WTC11 (cell line): ENCODE results near the gene RXFP2. TPM values are rescaled to one million over a fixed set of nuclear protein-coding genes. Genes with fewer than 3 reads are reported as not detected.

Experiments used
- ATAC-seq: fragments of 200-7000 bp; cut with Tn5 transposase; 2 replicates; pipeline ENCODE4 v1.10.0; 2021; ENCODE audit warnings: mild to moderate bottlenecking, moderate library complexity
- CTCF ChIA-PET: fragments of 300-600 bp; sonication (Branson Sonifier 250); formaldehyde crosslinking; loops from one replicate; lab custom pipeline; 2021; ENCODE audit warnings: antibody characterized with exemption; lab: Charles Lee
- POLR2A ChIA-PET: fragments of 350-600 bp; sonication (Branson Sonifier 250); formaldehyde crosslinking; loops from one replicate; lab custom pipeline; 2021; ENCODE audit warnings: antibody characterized with exemption; lab: Charles Lee
- DNase-seq: peaks from one replicate; pipeline ENCODE4 v3.0.0; 2021; ENCODE audit warnings: low spot score
- H3K27ac Mint-ChIP-seq: 2 replicates; pipeline ENCODE4 v1.8.0; 2021; ENCODE audit warnings: mixed read lengths
- H3K27me3 Mint-ChIP-seq: 2 replicates; pipeline ENCODE4 v1.8.0; 2021; ENCODE audit warnings: low read depth, mild to moderate bottlenecking, moderate library complexity, mixed read lengths
- H3K36me3 Mint-ChIP-seq: 2 replicates; pipeline ENCODE4 v1.8.0; 2021; ENCODE audit warnings: mixed read lengths
- H3K4me1 Mint-ChIP-seq: 2 replicates; pipeline ENCODE4 v1.8.0; 2022; ENCODE audit warnings: mixed read lengths
- H3K4me3 Mint-ChIP-seq: 2 replicates; pipeline ENCODE4 v1.8.0; 2021; ENCODE audit warnings: mild to moderate bottlenecking, moderate library complexity, mixed read lengths
- H3K9me3 Mint-ChIP-seq: 2 replicates; pipeline ENCODE4 v1.8.0; 2021; ENCODE audit warnings: mixed read lengths
- ARID4B ChIP-seq: sonication (generic); formaldehyde crosslinking; IDR thresholded peaks from 2 replicates; pipeline ENCODE4 v1.8.0; 2023; ENCODE audit warnings: missing genetic modification reagents, mild to moderate bottlenecking, borderline replicate concordance
- CREB1 ChIP-seq: sonication (generic); formaldehyde crosslinking; IDR thresholded peaks from 2 replicates; pipeline ENCODE4 v1.8.0; 2023; ENCODE audit warnings: mild to moderate bottlenecking, missing genetic modification reagents
- E2F4 ChIP-seq: sonication (generic); formaldehyde crosslinking; IDR thresholded peaks from 2 replicates; pipeline ENCODE4 v1.8.1; 2022; ENCODE audit warnings: low read depth, mild to moderate bottlenecking, moderate library complexity, missing genetic modification reagents, borderline replicate concordance
- FOXK1 ChIP-seq: sonication (generic); formaldehyde crosslinking; IDR thresholded peaks from 2 replicates; pipeline ENCODE4 v1.8.0; 2022; ENCODE audit warnings: mild to moderate bottlenecking, moderate library complexity, missing genetic modification reagents
- GRHL2 ChIP-seq: fragments of 250-450 bp; sonication (Bioruptor Pico); IDR thresholded peaks from 2 replicates; pipeline ENCODE4 v1.8.0; 2022; ENCODE audit warnings: mild to moderate bottlenecking, moderate library complexity; ENCODE audit not compliant: insufficient replicate concordance, severe bottlenecking
- JAZF1 ChIP-seq: fragments of 250-450 bp; sonication (Bioruptor Pico); IDR thresholded peaks from 2 replicates; pipeline ENCODE4 v1.9.0; 2021; ENCODE audit warnings: moderate library complexity, mild to moderate bottlenecking, inconsistent platforms
- NR1H2 ChIP-seq: sonication (generic); formaldehyde crosslinking; IDR thresholded peaks from 2 replicates; pipeline ENCODE4 v1.9.0; 2021; ENCODE audit warnings: mild to moderate bottlenecking, moderate library complexity, missing genetic modification reagents
- NR2C2 ChIP-seq: sonication (generic); formaldehyde crosslinking; IDR thresholded peaks from 2 replicates; pipeline ENCODE4 v1.8.0; 2022; ENCODE audit warnings: mild to moderate bottlenecking, missing genetic modification reagents
- NR3C1 ChIP-seq: sonication (generic); formaldehyde crosslinking; conservative IDR thresholded peaks from 2 replicates; pipeline ENCODE4 v1.8.1; 2023; ENCODE audit warnings: low read depth, mild to moderate bottlenecking, missing genetic modification reagents
- OVOL2 ChIP-seq: fragments of 250-450 bp; sonication (Bioruptor Pico); IDR thresholded peaks from 2 replicates; pipeline ENCODE4 v1.9.0; 2021; ENCODE audit warnings: mild to moderate bottlenecking, borderline replicate concordance
- PREB ChIP-seq: sonication (generic); formaldehyde crosslinking; IDR thresholded peaks from 2 replicates; pipeline ENCODE4 v1.8.1; 2022; ENCODE audit warnings: mild to moderate bottlenecking, missing genetic modification reagents, moderate library complexity, borderline replicate concordance
- TEAD1 ChIP-seq: sonication (generic); formaldehyde crosslinking; IDR thresholded peaks from 2 replicates; pipeline ENCODE4 v1.8.0; 2022; ENCODE audit warnings: mild to moderate bottlenecking, missing genetic modification reagents
- USF1 ChIP-seq: sonication (generic); formaldehyde crosslinking; IDR thresholded peaks from 2 replicates; pipeline ENCODE4 v1.8.0; 2022; ENCODE audit warnings: mild to moderate bottlenecking, missing genetic modification reagents
- ZBTB43 ChIP-seq: sonication (generic); formaldehyde crosslinking; IDR thresholded peaks from 2 replicates; pipeline ENCODE4 v1.8.1; 2023; ENCODE audit warnings: mild to moderate bottlenecking, missing genetic modification reagents
- ZMAT4 ChIP-seq: fragments of 250-450 bp; sonication (Bioruptor Pico); IDR thresholded peaks from 2 replicates; pipeline ENCODE4 v1.9.0; 2021; ENCODE audit warnings: mild to moderate bottlenecking
- ZNF138 ChIP-seq: sonication (generic); formaldehyde crosslinking; conservative IDR thresholded peaks from 2 replicates; pipeline ENCODE4 v1.8.1; 2022; ENCODE audit warnings: mild to moderate bottlenecking, moderate library complexity, missing genetic modification reagents
- ZNF425 ChIP-seq: fragments of 250-450 bp; sonication (Bioruptor Pico); conservative IDR thresholded peaks from 2 replicates; pipeline ENCODE4 v1.9.0; 2021; ENCODE audit warnings: mild to moderate bottlenecking
- ZNF532 ChIP-seq: fragments of 250-450 bp; sonication (Bioruptor Pico); IDR thresholded peaks from 2 replicates; pipeline ENCODE4 v1.9.0; 2021; ENCODE audit warnings: mild to moderate bottlenecking, borderline replicate concordance
- total RNA-seq: library from RNA; stranded (reverse); gene quantifications from 3 replicates; pipeline ENCODE4 v1.2.3, GENCODE V29; 2021

Gene RXFP2
- total RNA-seq, 1 experiment from 2014 or later: not detected

GRCh38 chr13:31764556-31764955 is 25.2 kb downstream of the RXFP2 start (continued):
- TF ChIP-seq ZBTB43 (CRISPR knock-in tag) (no peak), ZMAT4 (no peak), NR2C2 (no peak), NR3C1 (CRISPR knock-in tag) (no peak), FOXK1 (CRISPR knock-in tag) (no peak), ZNF425 (no peak), E2F4 (CRISPR knock-in tag) (no peak), USF1 (CRISPR knock-in tag) (no peak)

- CTCF ChIA-PET: interaction anchor here (0.9 kb wide), 1 partner anchor 227 kb away, joined by 3 read pairs; no protein-coding TSS in a partner anchor
- Mint-ChIP-seq H3K4me1 (peaks cover 11% of the 10 kb centered on the region), H3K27me3 (no peaks in the 10 kb centered on the region), H3K4me3 (no peak overlapping the region), H3K9me3 (no peaks in the 10 kb centered on the region), H3K27ac (no peak overlapping the region), H3K36me3 (no peaks in the 10 kb centered on the region)
- POLR2A ChIA-PET: interaction anchor here (0.7 kb wide), 1 partner anchor 21 kb away, joined by 6 read pairs; no protein-coding TSS in a partner anchor
- DNase-seq: no peak
- ATAC-seq: no peak
- TF ChIP-seq CREB1 (CRISPR knock-in tag): no peak
- no peak for TF ChIP-seq FOXK1 (CRISPR knock-in tag)
- TF ChIP-seq ZNF532 (CRISPR knock-in tag): no peak
- no peak for TF ChIP-seq TEAD1 (CRISPR knock-in tag)
- TF ChIP-seq GRHL2 (CRISPR knock-in tag): no peak
- TF ChIP-seq ZNF138 (CRISPR knock-in tag): no peak
- TF ChIP-seq NR1H2: no peak
- no peak for TF ChIP-seq OVOL2
- no peak for TF ChIP-seq PREB (CRISPR knock-in tag)
- no peak for TF ChIP-seq ARID4B (CRISPR knock-in tag)
- no peak for TF ChIP-seq JAZF1 (CRISPR knock-in tag)
Measured at GRCh38 chr13:31765138-31765785, 25.9 kb downstream of the RXFP2 start.
